Urinary bladder (tissue), 4 donors: ENCODE measurements around the gene ZRANB3. TPM values are rescaled to one million over a fixed set of nuclear protein-coding genes. Genes with fewer than 3 reads are reported as not detected.
"Not testable (repeated sequence)": the region's sequence is repeated elsewhere in the genome, so short reads cannot be mapped to it uniquely, and the experiment has no call there.

Source experiments
- DNase-seq: peaks from one replicate; pipeline ENCODE4 v3.0.0-alpha.2; 2015; ENCODE audit errors: extremely low spot score
- H3K27ac ChIP-seq: one replicate; pipeline ENCODE4 v1.5.1; 2013; ENCODE audit warnings: low read depth, mild to moderate bottlenecking, moderate library complexity
- H3K36me3 ChIP-seq: one replicate; pipeline ENCODE4 v1.6.1; 2013; ENCODE audit warnings: mild to moderate bottlenecking, moderate library complexity; ENCODE audit not compliant: insufficient read depth
- H3K4me1 ChIP-seq: one replicate; pipeline ENCODE4 v1.6.1; 2013; ENCODE audit warnings: mild to moderate bottlenecking, moderate library complexity; ENCODE audit not compliant: insufficient read depth
- H3K4me3 ChIP-seq: one replicate; pipeline ENCODE4 v1.5.1; 2013; ENCODE audit warnings: low read depth, low read length
- WGBS: extraction: QIAGEN DNeasy Blood & Tissue Kit; methylation state at CpG from one replicate; pipeline ENCODE4 v1.1.7; 2013; 5-methylcytosine and 5-hydroxymethylcytosine counted together
- polyA plus RNA-seq: library from polyadenylated mRNA; stranded (reverse); fragments of 200-250 nt; gene quantifications from one replicate; pipeline ENCODE4 v1.2.3, GENCODE V29; 2013
- total RNA-seq: library from RNA; depleted of rRNA; stranded (reverse); fragments of >200 nt; gene quantifications from one replicate; pipeline ENCODE4 v1.2.3, GENCODE V29; 2014
- donor health status: healthy with polysubstance abuse.
- donor health status: healthy.

ZRANB3 gene
- total and polyA plus RNA-seq, 2 donors, result 2.2 to 17.4 TPM

DNA sequence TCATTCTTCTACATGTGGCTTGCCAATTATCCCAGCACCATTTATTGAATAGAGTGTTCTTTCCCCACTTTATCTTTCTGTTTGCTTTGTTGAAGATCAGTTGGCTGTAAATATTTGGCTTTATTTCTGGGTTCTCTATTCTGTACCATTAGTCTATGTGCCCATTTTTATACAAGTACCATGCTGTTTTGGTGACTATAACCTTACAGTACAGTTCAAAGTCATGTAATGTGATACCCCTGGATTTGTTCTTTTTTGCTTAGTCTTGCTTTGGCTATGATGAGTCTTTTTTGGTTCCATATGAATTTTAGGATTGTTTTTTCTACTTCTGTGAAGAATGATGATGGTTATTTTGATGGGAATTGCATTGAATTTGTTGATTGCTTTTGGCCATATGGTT is 243.9 kb downstream of the ZRANB3 start:
- DNase-seq, H3K36me3 ChIP-seq, H3K4me3 ChIP-seq, H3K4me1 ChIP-seq, H3K27ac ChIP-seq: not testable (repeated sequence)

DNA sequence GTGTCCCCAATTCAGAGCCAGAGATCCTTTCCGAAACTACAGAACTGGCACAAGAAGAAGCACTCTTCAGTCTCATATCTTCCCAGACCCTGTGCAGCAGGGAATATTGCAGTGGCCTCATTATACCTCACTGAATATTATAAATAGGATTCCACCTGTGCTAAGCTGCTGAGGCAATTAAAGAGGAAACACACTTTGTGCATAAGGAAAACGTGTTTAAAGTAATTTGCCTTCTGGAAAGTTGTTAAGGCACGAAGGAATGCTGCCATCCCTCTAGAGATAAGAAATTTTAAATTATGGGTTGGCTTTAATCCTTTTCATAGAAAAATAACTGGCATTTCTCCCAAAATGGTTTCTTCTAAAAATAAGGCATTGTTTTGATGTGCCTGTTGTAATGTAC is 245.6 kb downstream of the ZRANB3 start:
- Histone ChIP-seq H3K27ac (no peak overlapping the region), H3K36me3 (no peaks in the 10 kb centered on the region), H3K4me3 (no peak overlapping the region), H3K4me1 (no peaks in the 10 kb centered on the region)
- no peak for DNase-seq
- 78% methylated on average over 3 of the region's 3 CpGs for WGBS

DNA sequence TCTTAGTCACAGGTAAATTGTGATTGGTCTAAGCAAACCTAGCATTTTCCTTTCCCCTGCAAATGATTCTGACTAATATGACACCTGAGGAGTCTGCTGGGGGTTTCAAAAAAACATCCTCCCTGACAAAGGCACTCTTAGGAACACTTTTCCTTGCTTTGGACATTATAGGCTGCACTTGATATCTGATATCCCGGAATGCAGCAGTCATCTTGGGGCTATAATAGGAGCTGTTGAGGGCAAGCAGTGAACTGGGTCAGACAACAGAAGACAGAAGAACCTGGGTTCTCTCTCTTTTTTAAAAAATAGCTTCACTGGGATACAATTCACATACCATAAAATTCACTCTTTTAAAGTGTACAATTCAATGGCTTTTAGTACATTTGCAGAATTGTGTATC is 249.6 kb downstream of the ZRANB3 start:
- WGBS, result 83% methylated on average over 1 of the region's 1 CpG
- DNase-seq, result no peak

DNA sequence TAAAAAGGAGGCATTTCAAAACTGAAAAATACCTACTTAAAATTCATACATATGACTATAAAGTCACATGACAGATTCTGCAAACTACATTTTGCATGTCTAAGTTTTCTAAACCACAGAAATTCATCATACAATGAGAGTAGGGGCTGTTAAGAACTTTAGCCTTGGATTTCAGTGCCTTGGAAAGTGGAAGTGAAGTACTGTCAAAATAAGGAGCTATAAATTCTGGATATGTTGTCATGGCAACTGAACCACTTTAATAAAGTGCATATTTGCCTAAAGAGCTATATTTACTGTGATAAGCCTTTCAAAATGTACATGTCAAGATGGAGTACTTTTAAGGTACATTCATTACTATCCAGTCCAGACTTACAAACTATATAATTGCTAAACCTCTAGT is 251.8 kb downstream of the ZRANB3 start:
- Histone ChIP-seq H3K27ac (no peak overlapping the region), H3K36me3 (no peaks in the 10 kb centered on the region), H3K4me1 (no peaks in the 10 kb centered on the region), H3K4me3 (no peak overlapping the region)
- no peak for DNase-seq

More for the DNA sequence above, 249.6 kb downstream of the ZRANB3 start:
- H3K36me3 ChIP-seq, result no peaks in the 10 kb centered on the region
- H3K4me1 ChIP-seq, result no peaks in the 10 kb centered on the region
- H3K4me3 ChIP-seq, result no peak overlapping the region
- H3K27ac ChIP-seq, result no peak overlapping the region

DNA sequence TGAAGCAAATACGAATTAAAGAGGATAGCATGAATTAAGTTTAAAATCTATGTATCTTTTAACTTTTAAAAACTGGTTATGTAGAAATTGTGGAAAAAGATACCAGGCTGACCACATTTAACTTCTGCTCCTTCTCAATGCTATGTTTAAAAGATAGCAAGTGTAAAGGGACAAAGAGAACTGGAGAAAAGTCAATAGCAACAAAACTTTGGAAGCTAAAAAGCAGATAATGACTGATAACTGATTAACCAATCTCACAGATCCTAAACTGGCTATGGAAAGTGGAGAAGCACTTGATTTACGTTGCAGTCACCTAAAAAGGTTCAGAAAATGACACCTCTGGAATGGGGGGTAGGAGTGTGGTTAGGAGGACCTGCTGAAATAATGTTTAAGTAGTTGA is 254.5 kb downstream of the ZRANB3 start:
- 89% methylated on average over 2 of the region's 2 CpGs for WGBS
- H3K4me1 ChIP-seq, result no peaks in the 10 kb centered on the region
- no peaks in the 10 kb centered on the region for H3K36me3 ChIP-seq
- no peak overlapping the region for H3K4me3 ChIP-seq
- no peak for DNase-seq
- no peak overlapping the region for H3K27ac ChIP-seq

DNA sequence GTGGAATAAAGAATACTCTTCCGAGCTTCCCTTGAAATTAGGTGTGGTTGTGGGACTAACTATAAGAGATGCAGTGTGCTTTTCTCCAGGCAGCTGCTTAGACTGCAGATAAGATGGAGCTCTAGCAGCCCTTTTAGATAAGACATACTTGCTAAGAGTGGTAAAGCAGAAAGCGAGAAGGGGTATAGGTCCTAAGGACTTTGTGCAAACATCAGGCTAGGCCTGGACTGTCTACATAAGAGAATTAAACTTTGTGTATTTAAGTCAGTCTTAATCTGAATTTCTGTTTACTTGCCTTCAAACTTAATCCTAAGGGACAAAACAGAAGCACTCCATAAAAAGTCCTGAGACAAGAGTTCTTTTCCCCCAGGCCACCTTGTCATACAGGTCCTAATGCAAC is 260.0 kb downstream of the ZRANB3 start:
- 89% methylated on average over 2 of the region's 2 CpGs for whole genome bisulfite sequencing
- Histone ChIP-seq H3K4me1 (no peaks in the 10 kb centered on the region), H3K4me3 (no peak overlapping the region), H3K27ac (no peak overlapping the region), H3K36me3 (no peaks in the 10 kb centered on the region)
- no peak for DNase-seq

DNA sequence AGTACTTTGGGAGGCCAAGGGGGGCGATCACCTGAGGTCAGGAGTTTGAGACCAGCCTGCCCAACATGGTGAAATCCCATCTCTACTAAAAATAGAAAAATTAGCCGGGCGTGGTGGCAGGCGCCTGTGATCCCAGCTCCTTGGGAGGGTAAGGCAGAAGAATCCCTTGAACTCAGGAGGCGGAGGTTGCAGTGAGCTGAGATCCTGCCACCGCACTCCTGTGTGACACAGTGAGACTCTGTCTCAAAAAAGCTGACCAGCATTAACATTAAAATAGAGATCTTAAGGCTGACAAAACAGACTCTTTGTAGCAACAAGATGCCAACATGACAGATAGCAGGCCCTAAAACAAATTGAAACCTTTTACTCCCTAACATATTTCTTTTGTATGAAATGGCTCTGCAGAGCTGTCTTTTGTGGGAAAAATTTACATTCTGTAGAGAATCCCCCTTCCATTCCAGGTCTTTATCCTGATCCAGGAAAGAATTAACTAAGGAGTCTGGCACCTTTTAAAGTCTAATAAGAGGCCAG is 265.0 kb downstream of the ZRANB3 start:
- H3K27ac ChIP-seq, result no peak overlapping the region
- WGBS, result 89% methylated on average over 6 of the region's 6 CpGs
- DNase-seq, result no peak
- no peaks in the 10 kb centered on the region for H3K36me3 ChIP-seq
- H3K4me3 ChIP-seq, result no peak overlapping the region
- H3K4me1 ChIP-seq, result no peaks in the 10 kb centered on the region

DNA sequence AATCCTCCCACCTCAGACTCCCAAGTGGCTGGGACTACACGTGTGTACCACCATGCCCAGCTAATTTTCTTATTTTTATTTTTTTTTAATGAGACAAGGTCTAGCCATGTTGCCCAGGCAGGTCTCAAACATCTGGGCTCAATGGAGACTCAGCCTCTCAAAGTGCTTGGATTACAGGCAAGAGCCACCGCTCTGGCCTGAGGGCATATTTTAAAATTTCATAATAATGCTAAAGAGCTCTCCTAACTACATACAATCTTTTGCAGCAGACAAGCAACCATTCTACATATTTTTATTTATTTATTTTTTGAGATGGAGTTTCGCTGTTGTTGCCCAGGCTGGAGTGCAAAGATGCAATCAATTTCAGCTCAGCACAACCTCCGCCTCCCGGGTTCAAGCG is 271.9 kb downstream of the ZRANB3 start:
- Histone ChIP-seq H3K4me1 (no peaks in the 10 kb centered on the region), H3K36me3 (no peaks in the 10 kb centered on the region), H3K27ac (no peak overlapping the region), H3K4me3 (no peak overlapping the region)
- DNase-seq, result no peak
- over 99% methylated on average over 6 of the region's 6 CpGs for WGBS

DNA sequence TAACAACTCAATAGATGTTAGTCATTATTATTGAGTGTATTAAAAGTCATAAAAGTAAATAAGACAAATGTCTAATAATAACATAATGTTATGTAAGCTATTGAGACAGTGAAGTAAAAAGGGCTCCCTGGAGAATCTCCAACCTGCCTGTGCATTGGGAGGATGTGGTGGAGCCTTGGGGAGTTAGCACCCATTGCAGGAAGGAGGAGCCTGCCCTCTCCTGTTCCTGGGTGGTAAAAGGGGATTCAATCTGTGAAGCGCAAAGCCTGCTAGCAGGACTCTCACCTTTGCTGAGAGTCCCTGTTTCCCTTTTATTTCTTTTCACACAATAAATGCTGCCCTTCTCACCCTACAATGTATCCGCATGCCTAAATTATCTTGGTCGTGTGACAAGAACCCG is 272.8 kb downstream of the ZRANB3 start:
- H3K36me3 ChIP-seq, result no peaks in the 10 kb centered on the region
- WGBS, result 85% methylated on average over 4 of the region's 4 CpGs
- H3K27ac ChIP-seq, result no peak overlapping the region
- H3K4me1 ChIP-seq, result no peaks in the 10 kb centered on the region
- no peak overlapping the region for H3K4me3 ChIP-seq
- DNase-seq, result no peak

DNA sequence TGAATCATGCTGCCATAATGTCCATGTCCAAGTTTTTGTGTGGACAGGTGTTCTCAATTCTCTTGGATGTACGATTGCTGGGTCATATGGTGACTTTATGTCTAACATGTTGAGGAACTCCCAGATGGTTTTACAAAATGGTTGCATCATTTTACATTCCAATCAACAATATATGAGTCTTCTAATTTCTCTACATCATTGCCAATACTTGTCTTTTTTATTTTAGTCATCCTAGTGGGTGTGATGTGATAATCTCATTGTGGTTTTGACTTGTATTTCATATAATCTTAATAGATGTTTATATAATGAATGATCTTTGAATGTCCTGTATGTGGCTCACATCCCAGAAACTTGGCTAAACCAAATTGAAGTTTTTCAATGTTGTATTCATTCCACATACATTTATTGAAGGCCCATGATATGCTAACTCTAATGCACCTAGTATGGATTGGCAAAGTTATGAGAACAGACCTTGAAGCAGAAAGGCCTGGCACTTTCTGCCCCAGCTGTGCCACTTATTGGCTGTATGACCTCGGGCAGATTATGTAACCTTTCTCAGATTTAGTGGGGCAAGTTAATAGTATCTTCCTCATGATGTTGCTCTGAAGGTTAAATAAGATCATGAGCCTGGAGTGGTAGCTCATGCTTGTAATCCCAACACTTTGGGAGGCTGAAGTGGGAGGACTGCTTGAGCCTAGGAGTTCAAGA is 273.5 kb downstream of the ZRANB3 start:
- Histone ChIP-seq H3K4me3 (no peak overlapping the region), H3K27ac (no peak overlapping the region), H3K4me1 (no peaks in the 10 kb centered on the region), H3K36me3 (no peaks in the 10 kb centered on the region)
- DNase-seq, result no peak
- 90% methylated on average over 2 of the region's 2 CpGs for WGBS

DNA sequence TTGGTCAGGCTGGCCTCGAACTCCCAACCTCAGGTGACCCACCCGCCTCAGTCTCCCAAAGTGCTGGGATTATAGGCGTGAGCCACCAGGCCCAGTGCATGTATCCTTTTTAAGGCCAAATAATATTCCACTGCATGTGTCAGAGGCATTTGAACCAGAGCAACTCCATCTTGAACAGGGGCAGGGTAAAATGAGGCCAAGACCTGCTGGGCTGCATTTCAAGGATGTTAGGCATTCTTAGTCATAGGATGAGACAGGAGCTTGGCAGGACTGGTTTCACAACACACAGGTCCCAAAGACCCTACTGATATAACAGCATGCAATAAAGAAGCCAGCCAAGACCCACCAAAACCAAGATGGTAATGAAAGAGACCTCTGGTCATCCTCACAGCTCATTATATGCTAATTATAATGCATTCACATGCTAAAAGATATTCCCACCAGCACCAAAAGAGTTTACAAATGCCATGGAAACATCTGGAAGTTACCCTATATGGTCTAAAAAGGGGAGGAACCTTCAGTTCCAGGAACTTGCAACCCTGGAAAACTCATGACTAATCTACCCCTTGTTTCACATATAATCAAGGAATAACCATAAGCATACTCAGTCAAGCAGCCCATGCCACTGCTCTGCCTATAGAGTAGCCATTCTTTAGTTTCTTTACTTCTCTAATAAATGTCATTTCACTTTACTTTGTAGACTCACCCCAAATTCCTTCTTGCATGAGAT is 274.3 kb downstream of the ZRANB3 start:
- Histone ChIP-seq H3K36me3 (no peaks in the 10 kb centered on the region), H3K4me1 (no peaks in the 10 kb centered on the region), H3K4me3 (no peak overlapping the region), H3K27ac (no peak overlapping the region)
- no peak for DNase-seq
- WGBS, result over 99% methylated on average over 3 of the region's 3 CpGs

DNA sequence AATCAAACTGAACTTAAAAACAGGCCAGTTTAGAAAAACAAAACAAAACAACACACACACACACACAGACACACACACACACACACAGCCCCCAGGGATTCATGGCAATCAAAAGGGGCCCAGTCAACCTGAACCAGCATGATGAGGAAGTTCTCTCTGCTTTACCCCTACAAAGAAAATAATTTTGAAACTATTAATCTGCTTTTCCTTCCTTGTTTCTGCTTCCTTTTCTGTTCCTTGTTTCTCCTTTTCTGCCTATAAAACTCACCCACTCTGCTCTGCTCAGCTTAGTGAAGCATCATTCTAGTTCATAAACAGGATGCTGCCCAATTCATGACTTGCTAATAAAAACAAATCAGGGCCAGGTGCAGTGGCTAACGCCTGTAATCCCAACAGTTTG is 275.8 kb downstream of the ZRANB3 start:
- WGBS, result 84% methylated on average over 1 of the region's 1 CpG
- H3K4me3 ChIP-seq, result no peak overlapping the region
- H3K36me3 ChIP-seq, result no peaks in the 10 kb centered on the region
- H3K27ac ChIP-seq, result no peak overlapping the region
- no peak for DNase-seq
- no peaks in the 10 kb centered on the region for H3K4me1 ChIP-seq

DNA sequence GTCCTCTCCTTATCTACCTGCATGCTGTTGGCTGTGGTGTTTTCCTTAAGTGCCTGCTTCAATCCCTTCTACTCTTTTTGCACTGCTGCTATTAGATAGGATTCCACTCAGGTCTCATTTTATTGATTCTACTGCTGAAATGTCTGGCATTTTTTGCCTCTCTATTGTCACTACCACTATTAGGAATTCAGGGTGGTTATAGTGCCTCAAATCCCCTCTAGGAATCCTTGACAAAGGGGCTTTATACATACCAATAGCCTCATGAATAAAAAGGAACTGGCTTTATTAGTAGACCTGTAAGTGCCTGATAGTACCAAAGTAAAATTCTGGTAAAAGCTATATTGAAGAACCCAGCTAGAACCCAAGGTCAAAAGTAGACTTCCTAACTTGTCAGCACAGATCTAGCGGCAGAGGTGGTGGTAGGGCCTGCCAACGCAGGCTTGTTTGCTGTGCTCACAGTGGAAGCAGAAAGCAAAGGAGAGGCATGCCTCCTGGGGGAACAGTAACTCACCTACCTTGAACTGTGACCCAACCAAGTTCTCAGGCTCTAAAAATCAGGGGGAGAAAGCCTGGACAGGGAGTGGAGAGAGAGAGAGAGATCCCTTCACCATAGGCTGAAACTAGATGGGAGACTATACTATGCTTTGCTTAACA is 278.1 kb downstream of the ZRANB3 start:
- H3K27ac ChIP-seq, result no peak overlapping the region
- H3K4me3 ChIP-seq, result no peak overlapping the region
- 83% methylated on average over 2 of the region's 2 CpGs for WGBS
- H3K4me1 ChIP-seq, result no peaks in the 10 kb centered on the region
- no peak for DNase-seq
- no peaks in the 10 kb centered on the region for H3K36me3 ChIP-seq

DNA sequence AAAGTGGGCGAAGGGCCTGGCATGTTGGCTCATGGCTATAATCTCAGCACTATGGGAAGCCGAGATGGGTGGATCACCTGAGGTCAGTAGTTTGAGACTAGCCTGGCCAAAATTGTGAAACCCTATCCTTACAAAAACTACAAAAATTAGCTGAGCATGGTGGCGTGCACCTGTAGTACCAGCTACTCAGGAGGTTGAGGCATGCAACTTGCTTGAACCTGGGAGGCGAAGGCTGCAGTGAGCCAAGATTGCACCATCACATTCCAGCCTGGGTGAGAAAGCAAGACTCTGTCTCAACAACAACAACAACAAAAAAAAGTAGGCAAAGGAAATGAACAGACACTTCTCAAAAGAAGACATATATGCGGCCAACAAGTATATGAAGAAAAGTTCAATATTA is 282.4 kb downstream of the ZRANB3 start:
- no peak overlapping the region for H3K4me3 ChIP-seq
- no peak overlapping the region for H3K27ac ChIP-seq
- DNase-seq, result no peak
- H3K4me1 ChIP-seq, result no peaks in the 10 kb centered on the region
- WGBS, result 97% methylated on average over 5 of the region's 5 CpGs
- no peaks in the 10 kb centered on the region for H3K36me3 ChIP-seq
